Measurements from ENCODE around the gene ADGRG3. TPM values are rescaled to one million over a fixed set of nuclear protein-coding genes. Genes with fewer than 3 reads are reported as not detected.
A peak's percentile ranks its signal among the peaks of the same experiment; 100 is the strongest.

ADGRG3 gene
- total and polyA plus RNA-seq, 12 donors, result 0.14 to 2.0 (median 0.45) TPM; not detected in 4

- intact Hi-C loops (cut with DNase I), result no loop called here
- Histone ChIP-seq H3K9me3 (replicated peaks in 1 of 3) (no peaks in the 10 kb centered on the region), H3K4me3 (no peak overlapping the region), H3K27me3 (no peaks in the 10 kb centered on the region), H3K27ac (peak overlapping the region in 2 of 5 donors; percentile 29 to 54), H3K36me3 (replicated peaks in 1 of 2) (no peaks in the 10 kb centered on the region), H3K4me1 (replicated peaks in 1 of 2) (peaks cover 9 to 43% of the 10 kb centered on the region in 2 donors)
- DNase-seq, result peak in 1 of 7 donors; percentile 84
- WGBS, 4 donors, result 53 to 68% (median 64%) methylated on average over 13 to 23 of the region's 23 CpGs
- TF ChIP-seq POLR2A (IDR thresholded peaks at IDR 0.05), result no peak
- no peak for TF ChIP-seq CTCF (IDR thresholded peaks at IDR 0.05)
Measured at GRCh38 chr16:57639172-57639887, 28.8 kb upstream of the ADGRG3 start.

GRCh38 chr16:57640185-57640584, 27.9 kb upstream of the ADGRG3 start:
- H3K36me3 ChIP-seq (replicated peaks in 1 of 2), result no peaks in the 10 kb centered on the region
- no peaks in the 10 kb centered on the region for H3K27me3 ChIP-seq
- 82 to 91% (median 86%) methylated on average over 7 to 9 of the region's 9 CpGs for WGBS, 4 donors
- DNase-seq, result no peak
- intact Hi-C loops (cut with DNase I), result no loop called here
- TF ChIP-seq CTCF (IDR thresholded peaks at IDR 0.05) (no peak), POLR2A (IDR thresholded peaks at IDR 0.05) (no peak)
- H3K27ac ChIP-seq, result peak overlapping the region in 2 of 5 donors; percentile 29 to 54
- H3K9me3 ChIP-seq (replicated peaks in 1 of 3), result no peaks in the 10 kb centered on the region
- peaks cover 9 to 40% of the 10 kb centered on the region in 2 donors for H3K4me1 ChIP-seq (replicated peaks in 1 of 2)
- no peak overlapping the region for H3K4me3 ChIP-seq

DNA sequence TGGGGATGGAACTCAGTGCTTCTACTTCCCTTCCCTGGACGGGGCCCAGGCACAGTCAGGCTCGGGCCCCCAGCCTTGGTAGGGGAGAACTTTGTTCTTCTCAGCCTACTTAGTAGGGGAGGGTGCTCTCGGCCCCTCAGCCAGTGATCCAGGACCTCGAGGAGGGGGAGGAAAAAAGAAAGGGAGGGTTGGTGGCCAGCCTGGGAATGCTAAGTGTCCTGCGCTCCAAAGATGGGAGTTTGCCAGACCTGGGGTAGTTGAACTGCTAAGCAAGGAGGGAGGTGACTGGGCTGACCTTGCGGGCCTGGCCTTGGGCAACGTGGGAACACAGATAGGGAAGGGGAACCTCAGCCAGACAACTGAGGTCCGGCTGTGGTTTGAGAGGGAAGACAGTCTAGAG, 27.5 kb upstream of the ADGRG3 start:
- Histone ChIP-seq H3K4me3 (no peak overlapping the region), H3K27me3 (no peaks in the 10 kb centered on the region), H3K27ac (peak overlapping the region in 1 of 5 donors; percentile 8), H3K36me3 (replicated peaks in 1 of 2) (no peaks in the 10 kb centered on the region), H3K9me3 (replicated peaks in 1 of 3) (no peaks in the 10 kb centered on the region), H3K4me1 (replicated peaks in 1 of 2) (peaks cover 9 to 36% of the 10 kb centered on the region in 2 donors)
- WGBS, 4 donors, result 27 to 42% (median 37%) methylated on average over 6 to 8 of the region's 8 CpGs
- intact Hi-C loops (cut with DNase I), result no loop called here
- no peak for TF ChIP-seq POLR2A (IDR thresholded peaks at IDR 0.05)
- TF ChIP-seq CTCF (IDR thresholded peaks at IDR 0.05), result no peak
- DNase-seq, result peak in 6 of 7 donors; percentile 63 to 78 (median 68)

- Histone ChIP-seq H3K27ac (peak overlapping the region in 2 of 5 donors; percentile 17 to 52), H3K9me3 (replicated peaks in 1 of 3) (no peaks in the 10 kb centered on the region), H3K4me3 (no peak overlapping the region), H3K27me3 (no peaks in the 10 kb centered on the region), H3K36me3 (replicated peaks in 1 of 2) (no peaks in the 10 kb centered on the region), H3K4me1 (replicated peaks in 1 of 2) (peaks cover 8 to 23% of the 10 kb centered on the region in 2 donors)
- WGBS, 4 donors, result 76 to 84% (median 83%) methylated on average over 10 to 11 of the region's 11 CpGs
- intact Hi-C loops (cut with DNase I), result no loop called here
- TF ChIP-seq POLR2A (IDR thresholded peaks at IDR 0.05) (no peak), CTCF (IDR thresholded peaks at IDR 0.05) (no peak)
- no peak for DNase-seq
Measured at GRCh38 chr16:57642160-57643135, 25.7 kb upstream of the ADGRG3 start.

Measured in adrenal gland (tissue), 12 donors.